Large intestine (tissue), 12 donors: ENCODE results near the gene ZC4H2. TPM values are rescaled to one million over a fixed set of nuclear protein-coding genes. Genes with fewer than 3 reads are reported as not detected.
"Not testable (repeated sequence)": the region's sequence is repeated elsewhere in the genome, so short reads cannot be mapped to it uniquely, and the experiment has no call there.

Source experiments
- DNase-seq, 2 donors: peaks; one replicate each; pipeline versions ENCODE4 v3.0.0 to v3.0.0-alpha.2; 2013
- H3K27ac ChIP-seq: one replicate; pipeline ENCODE4 v1.5.1; 2013; ENCODE audit warnings: low read length
- H3K27me3 ChIP-seq: 2 replicates; pipeline ENCODE4 v1.6.1; 2013; ENCODE audit warnings: low read length; ENCODE audit not compliant: control insufficient read depth, insufficient read depth
- H3K36me3 ChIP-seq: 2 replicates; pipeline ENCODE4 v1.6.1; 2013; ENCODE audit warnings: low read length; ENCODE audit not compliant: control insufficient read depth, insufficient read depth
- H3K4me1 ChIP-seq: one replicate; pipeline ENCODE4 v1.6.1; 2013; ENCODE audit warnings: low read length; ENCODE audit not compliant: control insufficient read depth, insufficient read depth
- H3K4me3 ChIP-seq: one replicate; pipeline ENCODE4 v1.5.1; 2013; ENCODE audit warnings: low read length
- H3K9me3 ChIP-seq: one replicate; pipeline ENCODE4 v1.6.1; 2013; ENCODE audit warnings: mild to moderate bottlenecking, low read depth, low read length, moderate library complexity; ENCODE audit not compliant: control insufficient read depth
- WGBS: methylation state at CpG from one replicate; pipeline ENCODE4 v1.1.5; 2013; ENCODE audit warnings: low lambda C conversion rate; ENCODE audit not compliant: insufficient coverage; 5-methylcytosine and 5-hydroxymethylcytosine counted together
- long read RNA-seq, 11 donors: transcript quantifications; one replicate each; lab custom pipeline, GENCODE V29; 2026
- polyA plus RNA-seq: library from polyadenylated mRNA; unstranded; fragments of 120-200 nt; gene quantifications from one replicate; pipeline ENCODE4 v1.2.1, GENCODE V29; 2013

Gene ZC4H2, protein sequence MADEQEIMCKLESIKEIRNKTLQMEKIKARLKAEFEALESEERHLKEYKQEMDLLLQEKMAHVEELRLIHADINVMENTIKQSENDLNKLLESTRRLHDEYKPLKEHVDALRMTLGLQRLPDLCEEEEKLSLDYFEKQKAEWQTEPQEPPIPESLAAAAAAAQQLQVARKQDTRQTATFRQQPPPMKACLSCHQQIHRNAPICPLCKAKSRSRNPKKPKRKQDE
- polyA plus RNA-seq, result 13.5 TPM
- long read RNA-seq, donor 1, partial matches to known transcripts, result 0 of 4 reads
- long read RNA-seq, donor 1, other reads (novel, unspliced or antisense), result 0 of 4 reads
- long read RNA-seq, donor 2, partial matches to known transcripts, result 0 of 3 reads
- long read RNA-seq, donor 2, other reads (novel, unspliced or antisense), result 0 of 3 reads
- long read RNA-seq, donor 3, partial matches to known transcripts, result 0 of 6 reads
- long read RNA-seq, donor 3, other reads (novel, unspliced or antisense), result 0 of 6 reads
- long read RNA-seq, donor 4, partial matches to known transcripts, result 0 of 1 reads
- long read RNA-seq, donor 4, other reads (novel, unspliced or antisense), result 0 of 1 reads
- long read RNA-seq, donor 5, partial matches to known transcripts, result 0 of 3 reads
- long read RNA-seq, donor 5, other reads (novel, unspliced or antisense), result 0 of 3 reads
- long read RNA-seq, donor 6, partial matches to known transcripts, result 0 of 5 reads
- long read RNA-seq, donor 6, other reads (novel, unspliced or antisense), result 0 of 5 reads
- long read RNA-seq, donor 7, partial matches to known transcripts, result 0 of 2 reads
- long read RNA-seq, donor 7, other reads (novel, unspliced or antisense), result 0 of 2 reads
- long read RNA-seq, donor 8, partial matches to known transcripts, result 0 of 2 reads
- long read RNA-seq, donor 8, other reads (novel, unspliced or antisense), result 0 of 2 reads
- long read RNA-seq, donor 9, partial matches to known transcripts, result 0 of 3 reads
- long read RNA-seq, donor 9, other reads (novel, unspliced or antisense), result 0 of 3 reads
- long read RNA-seq, donor 10, partial matches to known transcripts, result 0 of 6 reads
- long read RNA-seq, donor 10, other reads (novel, unspliced or antisense), result 0 of 6 reads
- long read RNA-seq, donor 11, partial matches to known transcripts, result 0 of 4 reads
- long read RNA-seq, donor 11, other reads (novel, unspliced or antisense), result 0 of 4 reads

GRCh38 chrX:64975989-64976672 is at the start of gene ZC4H2:
TSS of gene ZC4H2 (minus strand) at chrX:64976450. CDS start at chrX:64976377, 73 bp downstream.
- H3K36me3 ChIP-seq, result no peaks in the 10 kb centered on the region
- peak; percentile 65 to 75 for DNase-seq
- no peaks in the 10 kb centered on the region for H3K27me3 ChIP-seq
- H3K9me3 ChIP-seq, result no peaks in the 10 kb centered on the region
- no peak within 1 kb of the TSS for H3K27ac ChIP-seq
- WGBS, result no CpG with 5 or more reads among the region's 17 CpGs
- no peaks in the 10 kb centered on the region for H3K4me1 ChIP-seq
- peak within 1 kb of the TSS; percentile 55 for H3K4me3 ChIP-seq

DNA sequence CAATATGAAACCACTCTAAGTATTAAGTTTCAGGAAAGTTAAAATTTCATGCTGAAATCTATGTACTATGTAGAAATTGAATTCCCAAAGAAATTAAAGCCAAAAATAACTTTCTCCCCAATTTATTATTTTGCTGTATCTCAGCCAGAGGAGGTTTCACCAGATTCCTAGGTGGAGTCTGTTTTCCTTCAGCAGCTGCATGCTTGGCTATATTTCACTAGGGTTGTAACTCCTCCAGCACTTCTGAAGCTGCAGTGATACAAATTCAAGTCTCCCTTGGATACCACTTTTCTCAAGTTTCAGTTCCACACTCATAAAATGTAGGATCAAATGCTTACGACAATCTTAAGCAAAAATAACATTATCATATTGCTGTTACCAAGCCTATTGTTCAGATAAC is 41.2 kb upstream of the ZC4H2 start:
- Histone ChIP-seq H3K27ac (no peak overlapping the region), H3K9me3 (no peaks in the 10 kb centered on the region), H3K4me1 (no peaks in the 10 kb centered on the region), H3K36me3 (no peaks in the 10 kb centered on the region), H3K4me3 (no peak overlapping the region), H3K27me3 (no peaks in the 10 kb centered on the region)
- DNase-seq, result no peak
- WGBS, result no CpG with 5 or more reads among the region's 1 CpG

- Histone ChIP-seq H3K4me1 (no peaks in the 10 kb centered on the region), H3K9me3 (no peaks in the 10 kb centered on the region), H3K4me3 (no peak overlapping the region), H3K27ac (no peak overlapping the region), H3K36me3 (no peaks in the 10 kb centered on the region), H3K27me3 (no peaks in the 10 kb centered on the region)
- no peak for DNase-seq
Measured at GRCh38 chrX:65014230-65014629, 38.0 kb upstream of the ZC4H2 start.

- H3K27me3 ChIP-seq, result no peaks in the 10 kb centered on the region
- no peaks in the 10 kb centered on the region for H3K9me3 ChIP-seq
- no peak for DNase-seq
- no peaks in the 10 kb centered on the region for H3K4me1 ChIP-seq
- H3K36me3 ChIP-seq, result no peaks in the 10 kb centered on the region
- H3K27ac ChIP-seq, result no peak overlapping the region
- no peak overlapping the region for H3K4me3 ChIP-seq
Measured at GRCh38 chrX:65009459-65009858, 33.2 kb upstream of the ZC4H2 start.

DNA sequence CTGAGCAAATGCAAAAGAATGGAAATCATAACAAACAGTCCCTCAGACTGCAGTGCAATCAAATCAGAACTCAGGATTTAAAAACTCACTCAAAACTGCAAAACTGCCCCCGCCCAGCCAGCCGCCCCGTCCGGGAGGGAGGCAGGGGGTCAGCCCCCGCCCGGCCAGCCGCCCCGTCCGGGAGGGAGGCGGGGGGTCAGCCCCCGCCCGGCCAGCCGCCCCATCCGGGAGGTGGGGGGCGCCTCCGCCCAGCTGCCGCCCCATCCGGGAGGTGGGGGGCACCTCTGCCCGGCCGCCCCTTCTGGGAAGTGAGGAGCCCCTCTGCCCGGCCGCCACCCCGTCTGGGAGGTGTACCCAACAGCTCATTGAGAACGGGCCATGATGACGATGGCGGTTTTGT is 26.0 kb upstream of the ZC4H2 start:
- not testable (repeated sequence) for H3K9me3 ChIP-seq, H3K27me3 ChIP-seq, H3K4me1 ChIP-seq, H3K27ac ChIP-seq, DNase-seq, H3K4me3 ChIP-seq, H3K36me3 ChIP-seq
- no CpG with 5 or more reads among the region's 26 CpGs for WGBS

- Histone ChIP-seq H3K27me3 (no peaks in the 10 kb centered on the region), H3K36me3 (no peaks in the 10 kb centered on the region), H3K9me3 (no peaks in the 10 kb centered on the region), H3K27ac (no peak overlapping the region), H3K4me1 (no peaks in the 10 kb centered on the region), H3K4me3 (no peak overlapping the region)
- no peak for DNase-seq
- no CpG with 5 or more reads among the region's 1 CpG for WGBS
Measured at GRCh38 chrX:64996805-64997204, 20.6 kb upstream of the ZC4H2 start.

DNA sequence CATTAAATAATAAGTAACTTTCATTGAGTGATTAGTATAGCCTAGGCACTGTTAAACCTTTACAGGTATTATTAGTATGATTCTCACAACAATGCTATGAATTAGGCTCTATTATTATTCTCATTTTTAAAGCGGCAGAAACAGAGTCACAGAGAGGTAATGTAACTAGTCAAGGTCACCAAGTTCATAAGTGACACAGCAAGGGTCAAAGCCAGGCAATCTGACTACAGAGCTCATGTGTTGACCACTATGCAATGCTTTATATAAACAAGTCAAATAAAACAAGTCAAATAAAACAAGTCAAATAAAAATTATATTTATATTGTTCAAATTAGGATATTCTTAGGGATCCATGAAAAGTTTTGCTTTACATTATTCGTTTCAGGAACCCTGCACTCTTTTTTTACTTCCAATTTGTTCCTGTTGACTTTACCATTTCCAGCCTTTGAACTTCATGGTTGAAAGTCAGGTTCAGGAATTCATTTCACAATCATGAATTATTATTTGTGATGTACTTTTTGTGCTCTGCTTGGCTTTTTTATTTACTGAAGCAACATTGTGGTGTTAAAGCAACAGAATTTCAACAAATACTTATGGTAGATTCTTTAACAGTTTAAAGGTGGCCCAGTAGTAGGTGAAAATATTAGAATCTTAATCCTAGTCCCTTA is 18.0 kb upstream of the ZC4H2 start:
- Histone ChIP-seq H3K4me1 (no peaks in the 10 kb centered on the region), H3K4me3 (no peak overlapping the region), H3K27ac (no peak overlapping the region), H3K27me3 (no peaks in the 10 kb centered on the region), H3K9me3 (no peaks in the 10 kb centered on the region), H3K36me3 (no peaks in the 10 kb centered on the region)
- no peak for DNase-seq
- no CpG with 5 or more reads among the region's 2 CpGs for WGBS

DNA sequence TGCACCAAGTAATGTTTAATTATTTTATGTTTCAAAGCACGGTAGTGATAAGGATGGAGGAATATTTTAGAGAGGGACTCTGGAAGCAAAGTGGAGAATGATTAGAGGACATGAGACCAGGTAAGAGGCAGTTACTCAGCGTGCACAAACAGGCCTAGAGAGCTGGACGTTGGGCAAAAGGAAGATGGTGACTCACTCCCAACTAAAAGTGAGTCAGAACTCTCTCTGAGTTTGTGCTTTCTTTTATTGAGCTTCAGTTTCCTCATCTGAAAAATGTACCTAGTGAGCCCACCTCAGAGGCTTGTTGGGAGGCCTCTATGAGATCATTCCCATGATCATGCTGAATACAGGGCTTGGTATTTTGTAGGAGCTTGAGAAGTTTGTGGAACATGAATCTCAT is 1.6 kb upstream of the ZC4H2 start:
- Histone ChIP-seq H3K4me1 (no peaks in the 10 kb centered on the region), H3K27me3 (no peaks in the 10 kb centered on the region), H3K27ac (no peak overlapping the region), H3K36me3 (no peaks in the 10 kb centered on the region), H3K9me3 (no peaks in the 10 kb centered on the region), H3K4me3 (no peak overlapping the region)
- no peak for DNase-seq
- no CpG with 5 or more reads among the region's 3 CpGs for WGBS

- H3K27me3 ChIP-seq, result no peaks in the 10 kb centered on the region
- H3K4me3 ChIP-seq, result no peak overlapping the region
- no peaks in the 10 kb centered on the region for H3K4me1 ChIP-seq
- no peak for DNase-seq
- H3K27ac ChIP-seq, result no peak overlapping the region
- no peaks in the 10 kb centered on the region for H3K9me3 ChIP-seq
- WGBS, result no CpG with 5 or more reads among the region's 2 CpGs
- no peaks in the 10 kb centered on the region for H3K36me3 ChIP-seq
Measured at GRCh38 chrX:64977051-64977450, 801 bp upstream of the ZC4H2 start.

DNA sequence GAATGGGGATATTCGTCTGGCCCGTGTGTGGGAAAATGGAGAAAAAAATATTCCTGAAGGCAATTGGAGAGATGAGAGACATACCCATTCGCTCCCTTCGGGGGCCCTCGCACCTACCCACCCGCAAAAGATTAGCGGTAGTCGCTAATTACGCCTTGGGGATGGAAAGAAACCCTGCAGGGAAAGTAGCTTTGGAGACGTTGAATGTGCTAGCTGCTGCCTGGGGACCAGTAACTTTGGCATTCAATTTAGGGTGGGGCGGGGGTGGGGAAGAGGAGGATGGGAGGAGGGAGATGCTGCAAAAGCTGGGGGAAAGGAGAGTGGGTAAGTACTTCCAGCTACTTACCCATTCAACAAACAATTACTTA is 407 bp upstream of the ZC4H2 start:
- Histone ChIP-seq H3K9me3 (no peaks in the 10 kb centered on the region), H3K36me3 (no peaks in the 10 kb centered on the region), H3K4me1 (no peaks in the 10 kb centered on the region), H3K27ac (no peak overlapping the region), H3K4me3 (peak overlapping the region; percentile 55), H3K27me3 (no peaks in the 10 kb centered on the region)
- no CpG with 5 or more reads among the region's 11 CpGs for WGBS
- DNase-seq, result no peak
